A673 (cell line): ENCODE results near the gene RAB11A. TPM values are rescaled to one million over a fixed set of nuclear protein-coding genes. Genes with fewer than 3 reads are reported as not detected.

Experiments
- Bru-seq: library from RNA; stranded (reverse); fragments of 400-500 nt; gene quantifications from one replicate; lab custom pipeline; 2021; lab: Mats Ljungman, UMichigan
- BruChase-seq, 2 experiments: library from RNA; stranded (reverse); fragments of 400-500 nt; gene quantifications; one replicate each; lab custom pipeline; 2021; lab: Mats Ljungman, UMichigan
- BruUV-seq: library from RNA; stranded (reverse); fragments of 400-500 nt; replicated peaks from 2 replicates; lab custom pipeline; 2021; lab: Mats Ljungman, UMichigan
- CTCF ChIA-PET: fragments of 300-600 bp; sonication (Branson Sonifier 250); formaldehyde crosslinking; loops from one replicate; lab custom pipeline; 2022; ENCODE audit warnings: antibody characterized with exemption; lab: Charles Lee
- POLR2A ChIA-PET: fragments of 300-600 bp; sonication (Branson Sonifier 250); formaldehyde crosslinking; loops from one replicate; lab custom pipeline; 2022; ENCODE audit warnings: antibody characterized with exemption; ENCODE audit not compliant: low non-redundant PET; lab: Charles Lee
- DNase-seq: peaks from one replicate; pipeline ENCODE4 v3.0.0-alpha.2; 2015; ENCODE audit warnings: low spot score
- H3K27ac ChIP-seq: fragments of 200-600 bp; sonication (generic); 2 replicates; pipeline ENCODE4 v1.5.1; 2016; ENCODE audit warnings: mixed run types, low read depth, mild to moderate bottlenecking, mixed read lengths, antibody characterized with exemption, low read length; ENCODE audit not compliant: poor library complexity, severe bottlenecking
- H3K27me3 ChIP-seq: fragments of 200-600 bp; sonication (generic); replicated peaks from 2 replicates; pipeline ENCODE4 v1.6.1; 2017; ENCODE audit warnings: mixed run types, low read depth, mild to moderate bottlenecking, mixed read lengths, antibody characterized with exemption, low read length; ENCODE audit not compliant: insufficient read depth, poor library complexity
- H3K36me3 ChIP-seq: fragments of 200-600 bp; sonication (generic); 2 replicates; pipeline ENCODE4 v1.6.1; 2016; ENCODE audit warnings: mixed run types, mild to moderate bottlenecking, mixed read lengths, antibody characterized with exemption, low read length; ENCODE audit not compliant: insufficient read depth, poor library complexity, severe bottlenecking
- H3K4me1 ChIP-seq: fragments of 200-600 bp; sonication (generic); 2 replicates; pipeline ENCODE4 v1.6.1; 2017; ENCODE audit warnings: mixed run types, mild to moderate bottlenecking, mixed read lengths, antibody characterized with exemption, low read length; ENCODE audit not compliant: insufficient read depth, poor library complexity, severe bottlenecking
- H3K4me3 ChIP-seq: fragments of 200-600 bp; sonication (generic); 2 replicates; pipeline ENCODE4 v1.5.1; 2016; ENCODE audit warnings: low read depth, mixed run types, mild to moderate bottlenecking, mixed read lengths, low read length; ENCODE audit not compliant: poor library complexity, severe bottlenecking
- H3K9me3 ChIP-seq: fragments of 200-600 bp; sonication (generic); 2 replicates; pipeline ENCODE4 v1.6.1; 2016; ENCODE audit warnings: mixed run types, low read depth, mild to moderate bottlenecking, mixed read lengths, antibody characterized with exemption, low read length; ENCODE audit not compliant: poor library complexity, severe bottlenecking
- EZH2 ChIP-seq: fragments of 200-600 bp; sonication (generic); IDR thresholded peaks from 2 replicates; pipeline ENCODE4 v1.6.1; 2017; ENCODE audit warnings: borderline replicate concordance, low read depth, mild to moderate bottlenecking, mixed read lengths, antibody characterized with exemption, low read length; ENCODE audit not compliant: poor library complexity, severe bottlenecking
- intact Hi-C: fragments of 100-400 bp; cut with micrococcal nuclease; formaldehyde crosslinking; loops from one replicate; pipeline ENCODE4 v1.10.0; 2022; ENCODE audit not compliant: unreplicated experiment
- long read RNA-seq: library from polyadenylated mRNA; stranded (forward); transcript quantifications from one replicate; pipeline ENCODE4 v2.0.0, GENCODE V29; 2022
- total RNA-seq: library from RNA; stranded (reverse); gene quantifications from 2 replicates; pipeline ENCODE4 v1.2.3, GENCODE V29; 2021
- TF ChIP-seq, protein P1 (sequence below): fragments of 300-800, 200-600 bp; sonication (generic); conservative IDR thresholded peaks from 2 replicates; pipeline ENCODE4 v1.5.1; 2017; ENCODE audit warnings: low read depth, mild to moderate bottlenecking, antibody characterized with exemption, low read length, moderate library complexity, mixed read lengths

The RAB11A gene
- 220 and 227 TPM in 2 replicates for total RNA-seq
- percentile 88 among the genes with signal in this experiment for Bru-seq, nascent RNA
- percentile 88 among the genes with signal in this experiment for BruChase-seq, experiment 1, labeled RNA remaining after a 2-hour chase
- percentile 93 among the genes with signal in this experiment for BruChase-seq, experiment 2, labeled RNA remaining after a 6-hour chase
- long read RNA-seq, full-length matches to known transcripts: 166 of 206 reads
- long read RNA-seq, partial matches to known transcripts: 6 of 206 reads
- long read RNA-seq, other reads (novel, unspliced or antisense): 34 of 206 reads

DNA sequence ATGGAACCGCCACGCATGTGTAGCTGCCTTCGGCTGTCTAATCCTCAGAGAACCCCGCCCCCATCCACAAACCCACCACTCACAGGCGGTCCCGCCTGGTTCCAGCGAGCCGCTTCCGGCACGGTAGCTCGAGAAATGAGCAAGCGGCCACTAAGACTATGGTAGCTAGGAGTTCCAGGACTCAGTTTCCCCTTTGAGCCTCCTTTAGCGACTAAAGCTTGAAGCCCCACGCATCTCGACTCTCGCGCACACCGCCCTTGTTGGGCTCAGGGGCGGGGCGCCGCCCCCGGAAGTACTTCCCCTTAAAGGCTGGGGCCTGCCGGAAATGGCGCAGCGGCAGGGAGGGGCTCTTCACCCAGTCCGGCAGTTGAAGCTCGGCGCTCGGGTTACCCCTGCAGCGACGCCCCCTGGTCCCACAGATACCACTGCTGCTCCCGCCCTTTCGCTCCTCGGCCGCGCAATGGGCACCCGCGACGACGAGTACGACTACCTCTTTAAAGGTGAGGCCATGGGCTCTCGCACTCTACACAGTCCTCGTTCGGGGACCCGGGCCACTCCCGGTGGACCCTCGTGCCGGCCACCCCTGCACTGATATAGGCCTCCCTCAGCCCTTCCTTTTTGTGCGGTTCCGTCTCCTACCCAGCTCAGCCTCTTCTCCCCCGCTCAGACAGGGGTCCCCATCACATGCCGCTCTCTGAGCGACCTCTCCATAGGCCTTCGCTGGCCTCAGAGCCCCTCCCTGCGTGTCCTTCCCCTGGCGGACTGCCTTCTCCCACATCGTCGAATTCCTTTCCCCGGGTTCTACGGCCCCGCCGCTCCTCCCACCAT, at the start of gene RAB11A:
RAB11A (plus strand) TSS at position 366 of the 828 bp plus-strand sequence; CDS start at position 461, 95 bp downstream.
- TF ChIP-seq, protein P1, sequence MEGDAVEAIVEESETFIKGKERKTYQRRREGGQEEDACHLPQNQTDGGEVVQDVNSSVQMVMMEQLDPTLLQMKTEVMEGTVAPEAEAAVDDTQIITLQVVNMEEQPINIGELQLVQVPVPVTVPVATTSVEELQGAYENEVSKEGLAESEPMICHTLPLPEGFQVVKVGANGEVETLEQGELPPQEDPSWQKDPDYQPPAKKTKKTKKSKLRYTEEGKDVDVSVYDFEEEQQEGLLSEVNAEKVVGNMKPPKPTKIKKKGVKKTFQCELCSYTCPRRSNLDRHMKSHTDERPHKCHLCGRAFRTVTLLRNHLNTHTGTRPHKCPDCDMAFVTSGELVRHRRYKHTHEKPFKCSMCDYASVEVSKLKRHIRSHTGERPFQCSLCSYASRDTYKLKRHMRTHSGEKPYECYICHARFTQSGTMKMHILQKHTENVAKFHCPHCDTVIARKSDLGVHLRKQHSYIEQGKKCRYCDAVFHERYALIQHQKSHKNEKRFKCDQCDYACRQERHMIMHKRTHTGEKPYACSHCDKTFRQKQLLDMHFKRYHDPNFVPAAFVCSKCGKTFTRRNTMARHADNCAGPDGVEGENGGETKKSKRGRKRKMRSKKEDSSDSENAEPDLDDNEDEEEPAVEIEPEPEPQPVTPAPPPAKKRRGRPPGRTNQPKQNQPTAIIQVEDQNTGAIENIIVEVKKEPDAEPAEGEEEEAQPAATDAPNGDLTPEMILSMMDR: peak; percentile 50
- no peak for TF ChIP-seq EZH2
- CTCF ChIA-PET: interaction anchor here (1.1 kb wide), 1 partner anchor 259 kb away, joined by 5 read pairs; the partner anchor contains the start of gene INTS14
- peaks cover 12% of the 10 kb centered on the region for H3K4me1 ChIP-seq
- no peaks in the 10 kb centered on the region for H3K9me3 ChIP-seq
- H3K36me3 ChIP-seq: peaks cover under 1% of the 10 kb centered on the region
- H3K27me3 ChIP-seq: no peaks in the 10 kb centered on the region
- peak within 1 kb of the TSS; percentile 90 for H3K4me3 ChIP-seq
- POLR2A ChIA-PET: interaction anchor here (0.6 to 0.7 kb wide), 3 partner anchors 154 to 383 kb away, joined by 4 to 6 read pairs (median 4); no protein-coding TSS in a partner anchor
- H3K27ac ChIP-seq: peak within 1 kb of the TSS; percentile 89
- peak; percentile 98 for DNase-seq
- BruUV-seq: no TSS peak
- intact Hi-C loops: loop anchor here (1.0 kb wide), 1 partner anchor 77 kb away; the partner anchor contains the start of gene DENND4A

DNA sequence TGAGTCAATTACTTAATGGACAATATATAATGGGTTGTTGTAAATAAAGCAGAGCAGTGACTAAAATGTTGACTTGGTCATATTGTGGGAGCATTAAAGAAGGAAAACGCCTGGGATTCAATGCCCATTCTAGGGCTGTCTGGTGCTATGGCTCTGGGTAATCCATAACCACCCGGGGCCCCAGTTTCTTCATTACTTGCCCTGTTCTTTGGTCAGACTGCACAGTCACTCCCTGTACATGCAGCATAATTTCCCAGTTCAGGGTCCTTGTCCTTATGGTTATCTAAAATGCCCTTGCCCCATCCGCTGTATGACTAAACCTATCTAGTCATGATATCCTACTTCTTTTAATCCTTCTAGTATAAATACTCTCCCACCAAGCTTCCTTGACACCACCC, 49.7 kb upstream of the RAB11A start:
- Histone ChIP-seq H3K27me3 (no peaks in the 10 kb centered on the region), H3K36me3 (no peaks in the 10 kb centered on the region), H3K4me3 (no peak overlapping the region), H3K4me1 (no peaks in the 10 kb centered on the region), H3K9me3 (no peaks in the 10 kb centered on the region), H3K27ac (no peak overlapping the region)
- BruUV-seq: no TSS peak
- no peak for DNase-seq
- TF ChIP-seq, protein P1: no peak
- TF ChIP-seq EZH2: no peak
- POLR2A ChIA-PET: interaction anchor here (0.5 kb wide), 1 partner anchor 571 kb away, joined by 5 read pairs; no protein-coding TSS in a partner anchor
- CTCF ChIA-PET: no interaction called here
- intact Hi-C loops: no loop called here

DNA sequence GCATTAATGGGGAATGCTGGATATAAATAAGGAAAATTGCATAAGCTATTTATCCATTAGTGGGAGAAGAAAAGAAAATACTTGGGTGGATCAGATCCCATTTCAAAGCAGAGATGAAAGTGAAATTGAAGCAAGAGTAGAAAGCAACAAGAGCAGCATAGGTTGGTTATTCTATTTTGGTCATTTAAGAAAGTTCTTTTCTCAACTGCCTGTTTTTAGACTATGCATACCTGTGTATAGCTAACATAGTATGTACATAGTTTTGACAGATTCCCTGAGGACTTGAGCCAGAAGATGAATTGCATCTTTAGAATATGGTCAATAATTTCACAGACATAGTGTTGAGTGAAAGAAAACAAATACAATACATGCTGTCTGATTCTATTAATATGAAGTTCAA, 48.2 kb upstream of the RAB11A start:
- BruUV-seq: no TSS peak
- no peak overlapping the region for H3K4me3 ChIP-seq
- CTCF ChIA-PET: no interaction called here
- no peak for DNase-seq
- H3K9me3 ChIP-seq: no peaks in the 10 kb centered on the region
- H3K27ac ChIP-seq: no peak overlapping the region
- TF ChIP-seq, protein P1: no peak
- no peak for TF ChIP-seq EZH2
- intact Hi-C loops: no loop called here
- no peaks in the 10 kb centered on the region for H3K27me3 ChIP-seq
- no peaks in the 10 kb centered on the region for H3K36me3 ChIP-seq
- POLR2A ChIA-PET: interaction anchor here (0.7 kb wide), 1 partner anchor 194 kb away, joined by 4 read pairs; no protein-coding TSS in a partner anchor
- H3K4me1 ChIP-seq: no peaks in the 10 kb centered on the region
